Measurements from ENCODE around the gene KIF6. TPM values are rescaled to one million over a fixed set of nuclear protein-coding genes. Genes with fewer than 3 reads are reported as not detected.

The KIF6 gene
- total and polyA plus RNA-seq, 2 of the 8 experiments (the other 6 are each of a cell fraction or from before 2014, with no cell fraction given), result 0.53 to 0.65 TPM

GRCh38 chr6:39760226-39760952 lies 35.2 kb upstream of the KIF6 start:
- no peak overlapping the region for H4K91ac ChIP-seq (replicated peaks; ENCODE audit: insufficient read length, low read length)
- TF ChIP-seq MAFK (IDR thresholded peaks at IDR 0.05; ENCODE audit: low read depth, low read length) (no peak), EZH2 (IDR thresholded peaks at IDR 0.05; ENCODE audit: low read depth, low read length, severe bottlenecking) (no peak), SP1 (IDR thresholded peaks at IDR 0.05; ENCODE audit: low read depth, low read length) (no peak), TBP (IDR thresholded peaks at IDR 0.05; ENCODE audit: low read depth, low read length) (no peak), CTBP2 (IDR thresholded peaks at IDR 0.05; ENCODE audit: borderline replicate concordance, insufficient read depth, insufficient read length, low read length) (no peak), GABPA (IDR thresholded peaks at IDR 0.05; ENCODE audit: borderline replicate concordance, insufficient read depth, low read length) (no peak)
- FAIRE-seq, result no peak
- POLR2A ChIA-PET (ENCODE audit: partially characterized antibody), result no interaction called here
- no peaks in the 10 kb centered on the region for H3K4me1 ChIP-seq (replicated peaks in 1 of 4; ENCODE audit: control insufficient read depth in 3 of 4, insufficient read depth in 4 of 4, low read length in 3 of 4)
- no peak overlapping the region for H3K4me2 ChIP-seq (ENCODE audit: insufficient read depth in 1 of 2, low read depth in 2 of 2, low read length in 2 of 2)
- no peaks in the 10 kb centered on the region for H4K20me1 ChIP-seq (replicated peaks in 1 of 2; ENCODE audit: control insufficient read depth in 1 of 2, insufficient read depth in 2 of 2, low read length in 2 of 2)
- no peak overlapping the region for H3K4me3 ChIP-seq (ENCODE audit: extremely low read depth in 1 of 4, insufficient read depth in 2 of 4, low read depth in 3 of 4, low read length in 4 of 4)
- WGBS, 2 experiments (ENCODE audit: extremely low coverage in 1 of 2, insufficient coverage in 1 of 2, insufficient read length in 1 of 2, insufficient replicate concordance in 2 of 2, low coverage in 1 of 2, low lambda C conversion rate in 2 of 2, missing lambda C conversion rate in 1 of 2), result 89% methylated on average over 3 of the region's 3 CpGs; no CpG with 5 or more reads in 1 of the 2 experiments
- H3K9me3 ChIP-seq (ENCODE audit: insufficient read depth in 2 of 2, low read depth in 1 of 2, low read length in 1 of 2), result no peaks in the 10 kb centered on the region
- H3K27me3 ChIP-seq (replicated peaks in 1 of 4; ENCODE audit: control insufficient read depth in 3 of 4, extremely low read depth in 1 of 4, insufficient read depth in 3 of 4, low read length in 3 of 4), result no peaks in the 10 kb centered on the region
- H3K27ac ChIP-seq (ENCODE audit: low read depth, low read length), result no peak overlapping the region
- no peak overlapping the region for H3K9ac ChIP-seq (replicated peaks in 1 of 4; ENCODE audit: extremely low read depth in 1 of 4, low read depth in 3 of 4, low read length in 3 of 4)
- no peak overlapping the region for H3K14ac ChIP-seq (ENCODE audit: insufficient read length)
- H3K4ac ChIP-seq (replicated peaks; ENCODE audit: insufficient read length, low read depth, low read length), result no peak overlapping the region
- H3K36me3 ChIP-seq (ENCODE audit: control insufficient read depth in 2 of 4, insufficient read depth in 4 of 4, low read length in 3 of 4), result no peaks in the 10 kb centered on the region
- CTCF ChIA-PET (ENCODE audit: partially characterized antibody), result no interaction called here
- DNase-seq (ENCODE audit: low read depth in 1 of 2, low spot score in 2 of 2), result no peak
- H3K56ac ChIP-seq (replicated peaks; ENCODE audit: insufficient read length, low read depth, low read length), result no peak overlapping the region
- H3K18ac ChIP-seq (ENCODE audit: extremely low read depth, low read length), result no peak overlapping the region
- no peak overlapping the region for H2BK12ac ChIP-seq (ENCODE audit: low read depth, low read length)
- no peaks in the 10 kb centered on the region for H3K23me2 ChIP-seq (ENCODE audit: low read depth, low read length)
- H4K5ac ChIP-seq (ENCODE audit: insufficient read length, low read depth, low read length), result no peak overlapping the region
- H4K8ac ChIP-seq (ENCODE audit: extremely low read depth, insufficient read depth, low read length), result no peak overlapping the region
- H3K23ac ChIP-seq (ENCODE audit: insufficient read length), result no peak overlapping the region
- no peak overlapping the region for H2AFZ ChIP-seq (ENCODE audit: low read length)
- no peak overlapping the region for H2BK20ac ChIP-seq (ENCODE audit: low read length)
- no peaks in the 10 kb centered on the region for H3K79me2 ChIP-seq (ENCODE audit: control insufficient read depth in 1 of 2, insufficient read depth in 2 of 2, low read length in 2 of 2)
- H2BK15ac ChIP-seq (ENCODE audit: low read length), result no peak overlapping the region
- H2AK5ac ChIP-seq (ENCODE audit: low read depth, low read length), result no peak overlapping the region
- H3K79me1 ChIP-seq (ENCODE audit: low read depth, low read length), result no peaks in the 10 kb centered on the region
- no peak overlapping the region for H2BK120ac ChIP-seq (replicated peaks; ENCODE audit: low read depth, low read length)
- no peak overlapping the region for H2BK5ac ChIP-seq (ENCODE audit: low read depth, low read length)

Data from H1 (cell line).